H9 (cell line): ENCODE results near the gene MALT1. TPM values are rescaled to one million over a fixed set of nuclear protein-coding genes. Genes with fewer than 3 reads are reported as not detected.
A peak's percentile ranks its signal among the peaks of the same experiment; 100 is the strongest.

Source experiments
- DNase-seq: peaks from one replicate; pipeline ENCODE4 v3.0.0-alpha.2; 2017
- H2AFZ ChIP-seq: one replicate; pipeline ENCODE4 v1.6.1; 2013; ENCODE audit warnings: mild to moderate bottlenecking, low read length, control low read depth, moderate library complexity
- H2AK5ac ChIP-seq: 2 replicates; pipeline ENCODE4 v1.6.1; 2013; ENCODE audit warnings: low read length, control low read depth, mixed read lengths; ENCODE audit not compliant: insufficient read length
- H2BK120ac ChIP-seq: one replicate; pipeline ENCODE4 v1.6.1; 2013; ENCODE audit warnings: low read depth, mild to moderate bottlenecking, low read length, control low read depth, inconsistent platforms; ENCODE audit not compliant: poor library complexity, severe bottlenecking
- H2BK12ac ChIP-seq: 2 replicates; pipeline ENCODE4 v1.6.1; 2013; ENCODE audit warnings: low read length, control low read depth, mixed read lengths, low read depth; ENCODE audit not compliant: insufficient read length
- H2BK15ac ChIP-seq: 2 replicates; pipeline ENCODE4 v1.6.1; 2013; ENCODE audit warnings: low read depth, low read length, control low read depth
- H2BK20ac ChIP-seq: one replicate; pipeline ENCODE4 v1.6.1; 2013; ENCODE audit warnings: low read depth, mild to moderate bottlenecking, low read length, control low read depth, inconsistent platforms; ENCODE audit not compliant: poor library complexity, severe bottlenecking
- H2BK5ac ChIP-seq: 2 replicates; pipeline ENCODE4 v1.6.1; 2013; ENCODE audit warnings: low read length, control low read depth, mixed read lengths; ENCODE audit not compliant: insufficient read length
- H3K14ac ChIP-seq: 2 replicates; pipeline ENCODE4 v1.6.1; 2013; ENCODE audit warnings: low read length, control low read depth; ENCODE audit not compliant: insufficient read depth
- H3K18ac ChIP-seq: 2 replicates; pipeline ENCODE4 v1.6.1; 2013; ENCODE audit warnings: low read depth, mild to moderate bottlenecking, mixed read lengths, low read length, control low read depth; ENCODE audit not compliant: insufficient read length
- H3K23ac ChIP-seq: 2 replicates; pipeline ENCODE4 v1.6.1; 2013; ENCODE audit warnings: low read length, control low read depth, mixed read lengths, low read depth; ENCODE audit not compliant: insufficient read length
- H3K23me2 ChIP-seq: 2 replicates; pipeline ENCODE4 v1.6.1; 2013; ENCODE audit warnings: low read depth, mild to moderate bottlenecking, mixed read lengths, low read length, control low read depth; ENCODE audit not compliant: insufficient read length, poor library complexity, severe bottlenecking
- H3K27ac ChIP-seq: 2 replicates; pipeline ENCODE4 v1.5.1; 2013; ENCODE audit warnings: low read length, control low read depth, mixed read lengths, low read depth; ENCODE audit not compliant: insufficient read length
- H3K27me3 ChIP-seq: 2 replicates; pipeline ENCODE4 v1.6.1; 2013; ENCODE audit warnings: low read length, control low read depth, inconsistent platforms; ENCODE audit not compliant: insufficient read depth
- H3K4ac ChIP-seq: 2 replicates; pipeline ENCODE4 v1.6.1; 2013; ENCODE audit warnings: low read depth, mild to moderate bottlenecking, control low read depth, inconsistent platforms, low read length, moderate library complexity
- H3K4me1 ChIP-seq: 2 replicates; pipeline ENCODE4 v1.6.1; 2013; ENCODE audit warnings: low read length, control low read depth, inconsistent platforms; ENCODE audit not compliant: insufficient read depth
- H3K4me2 ChIP-seq: 2 replicates; pipeline ENCODE4 v1.6.1; 2013; ENCODE audit warnings: low read length, control low read depth, mixed read lengths; ENCODE audit not compliant: insufficient read length, insufficient read depth
- H3K56ac ChIP-seq: 2 replicates; pipeline ENCODE4 v1.6.1; 2013; ENCODE audit warnings: low read depth, mild to moderate bottlenecking, mixed read lengths, low read length, control low read depth; ENCODE audit not compliant: insufficient read length
- H3K79me1 ChIP-seq: 2 replicates; pipeline ENCODE4 v1.6.1; 2013; ENCODE audit warnings: low read depth, mild to moderate bottlenecking, moderate library complexity, low read length, control low read depth, inconsistent platforms; ENCODE audit not compliant: insufficient read depth, poor library complexity, severe bottlenecking
- H3K79me2 ChIP-seq: 2 replicates; pipeline ENCODE4 v1.6.1; 2013; ENCODE audit warnings: low read length, control low read depth, inconsistent platforms; ENCODE audit not compliant: insufficient read depth
- H3K9ac ChIP-seq: 2 replicates; pipeline ENCODE4 v1.6.1; 2013; ENCODE audit warnings: low read length, control low read depth, mixed read lengths; ENCODE audit not compliant: insufficient read length; ENCODE audit errors: extremely low read depth
- H3K9me3 ChIP-seq: one replicate; pipeline ENCODE4 v1.6.1; 2013; ENCODE audit warnings: low read depth, low read length, inconsistent platforms; ENCODE audit not compliant: control insufficient read depth
- H3T11ph ChIP-seq: one replicate; pipeline ENCODE4 v1.6.1; 2013; ENCODE audit warnings: mild to moderate bottlenecking, low read length, control low read depth, inconsistent platforms
- H4K20me1 ChIP-seq: one replicate; pipeline ENCODE4 v1.6.1; 2013; ENCODE audit not compliant: control insufficient read depth, insufficient read length, insufficient read depth
- H4K5ac ChIP-seq: 2 replicates; pipeline ENCODE4 v1.6.1; 2013; ENCODE audit warnings: low read depth, mild to moderate bottlenecking, mixed read lengths, low read length, control low read depth; ENCODE audit not compliant: insufficient read length
- H4K8ac ChIP-seq: replicated peaks from 2 replicates; pipeline ENCODE4 v1.6.1; 2013; ENCODE audit warnings: low read length, control low read depth, mixed read lengths, low read depth; ENCODE audit not compliant: insufficient read length
- H4K91ac ChIP-seq: 2 replicates; pipeline ENCODE4 v1.6.1; 2013; ENCODE audit warnings: low read depth, mild to moderate bottlenecking, moderate library complexity, mixed read lengths, low read length, control low read depth; ENCODE audit not compliant: insufficient read length
- H3K27ac Mint-ChIP-seq, 3 experiments: 2 replicates in 2 of 3; 3 replicates in 1 of 3; pipeline ENCODE4 v1.8.0; 2020 to 2021; ENCODE audit warnings: mixed read lengths in 3 of 3, mild to moderate bottlenecking in 1 of 3, moderate library complexity in 1 of 3
- H3K27me3 Mint-ChIP-seq: 2 replicates; pipeline ENCODE4 v1.8.0; 2021; ENCODE audit warnings: low read depth, mild to moderate bottlenecking, moderate library complexity, mixed read lengths
- H3K36me3 Mint-ChIP-seq, 3 experiments: 2 replicates in 2 of 3; 3 replicates in 1 of 3; pipeline ENCODE4 v1.8.0; 2020 to 2021; ENCODE audit warnings: low read depth in 3 of 3, mixed read lengths in 3 of 3; ENCODE audit not compliant: insufficient read depth in 1 of 3
- H3K4me1 Mint-ChIP-seq, 2 experiments: 2 replicates each; pipeline ENCODE4 v1.8.0; 2020; ENCODE audit warnings: mixed read lengths in 2 of 2
- H3K4me3 Mint-ChIP-seq, 2 experiments: 2 replicates in 1 of 2; 3 replicates in 1 of 2; pipeline ENCODE4 v1.8.0; 2020 to 2021; ENCODE audit warnings: mild to moderate bottlenecking in 2 of 2, mixed read lengths in 2 of 2, moderate library complexity in 1 of 2
- H3K9me3 Mint-ChIP-seq, 2 experiments: 2 replicates in 1 of 2; 3 replicates in 1 of 2; pipeline ENCODE4 v1.8.0; 2020; ENCODE audit warnings: mild to moderate bottlenecking in 2 of 2, mixed read lengths in 2 of 2, moderate library complexity in 1 of 2
- WGBS: extraction: QIAGEN DNeasy Blood & Tissue Kit; methylation state at CpG from one replicate; pipeline ENCODE4 v1.1.7; 2013; ENCODE audit warnings: missing lambda C conversion rate, low lambda C conversion rate, mixed read lengths; ENCODE audit not compliant: insufficient read length; ENCODE audit errors: extremely low coverage; 5-methylcytosine and 5-hydroxymethylcytosine counted together
- total RNA-seq: library from RNA; stranded (reverse); gene quantifications from 2 replicates; pipeline ENCODE4 v1.2.1, GENCODE V29; 2021
- TF ChIP-seq, protein P1 (sequence below): fragments of 200-600 bp; sonication (generic); conservative IDR thresholded peaks from 3 replicates; pipeline ENCODE4 v1.8.0; 2021; ENCODE audit warnings: antibody characterized with exemption, mild to moderate bottlenecking

MALT1 gene
- total RNA-seq, 1 experiment from 2014 or later: 18.1 TPM

- H3K4me1 Mint-ChIP-seq: peaks cover 12% of the 10 kb centered on the region in 2 experiments
- H3K27ac ChIP-seq: no peak overlapping the region
These were observed 83.3 kb downstream of the MALT1 start for GRCh38 chr18:58754544-58755068.

More at GRCh38 chr18:58754544-58755068, 83.3 kb downstream of the MALT1 start:
- no peak overlapping the region for H2BK15ac ChIP-seq
- no peak overlapping the region for H2AFZ ChIP-seq
- H3K79me1 ChIP-seq: no peaks in the 10 kb centered on the region
- no peak overlapping the region for H3K23ac ChIP-seq
- H3K9ac ChIP-seq: no peak overlapping the region
- Mint-ChIP-seq H3K36me3 (peaks cover 4 to 10% (median 9%) of the 10 kb centered on the region in 3 experiments; a peak in 5 of 7 replicates), H3K9me3 (no peaks in the 10 kb centered on the region), H3K27ac (peak overlapping the region in 2 of 3 experiments; percentile 26 to 74; a peak in 2 of 7 replicates), H3K27me3 (no peaks in the 10 kb centered on the region; the same call in 1 of the 2 replicates), H3K4me3 (no peak overlapping the region)
- no peak overlapping the region for H4K8ac ChIP-seq
- H3K27me3 ChIP-seq: no peaks in the 10 kb centered on the region
- no peak overlapping the region for H2AK5ac ChIP-seq
- H3K56ac ChIP-seq: no peak overlapping the region
- DNase-seq: no peak
- no CpG with 5 or more reads among the region's 10 CpGs for WGBS
- H2BK5ac ChIP-seq: no peak overlapping the region
- H3K4ac ChIP-seq: no peak overlapping the region
- H2BK120ac ChIP-seq: no peak overlapping the region
- H3T11ph ChIP-seq: no peak overlapping the region
- no peak overlapping the region for H2BK12ac ChIP-seq
- no peak overlapping the region for H4K5ac ChIP-seq
- TF ChIP-seq, protein P1, sequence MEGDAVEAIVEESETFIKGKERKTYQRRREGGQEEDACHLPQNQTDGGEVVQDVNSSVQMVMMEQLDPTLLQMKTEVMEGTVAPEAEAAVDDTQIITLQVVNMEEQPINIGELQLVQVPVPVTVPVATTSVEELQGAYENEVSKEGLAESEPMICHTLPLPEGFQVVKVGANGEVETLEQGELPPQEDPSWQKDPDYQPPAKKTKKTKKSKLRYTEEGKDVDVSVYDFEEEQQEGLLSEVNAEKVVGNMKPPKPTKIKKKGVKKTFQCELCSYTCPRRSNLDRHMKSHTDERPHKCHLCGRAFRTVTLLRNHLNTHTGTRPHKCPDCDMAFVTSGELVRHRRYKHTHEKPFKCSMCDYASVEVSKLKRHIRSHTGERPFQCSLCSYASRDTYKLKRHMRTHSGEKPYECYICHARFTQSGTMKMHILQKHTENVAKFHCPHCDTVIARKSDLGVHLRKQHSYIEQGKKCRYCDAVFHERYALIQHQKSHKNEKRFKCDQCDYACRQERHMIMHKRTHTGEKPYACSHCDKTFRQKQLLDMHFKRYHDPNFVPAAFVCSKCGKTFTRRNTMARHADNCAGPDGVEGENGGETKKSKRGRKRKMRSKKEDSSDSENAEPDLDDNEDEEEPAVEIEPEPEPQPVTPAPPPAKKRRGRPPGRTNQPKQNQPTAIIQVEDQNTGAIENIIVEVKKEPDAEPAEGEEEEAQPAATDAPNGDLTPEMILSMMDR: no peak
- H3K4me2 ChIP-seq: no peak overlapping the region
- H3K9me3 ChIP-seq: no peaks in the 10 kb centered on the region
- H3K79me2 ChIP-seq: no peaks in the 10 kb centered on the region
- no peaks in the 10 kb centered on the region for H3K4me1 ChIP-seq
- H3K14ac ChIP-seq: no peak overlapping the region
- no peaks in the 10 kb centered on the region for H4K20me1 ChIP-seq
- H2BK20ac ChIP-seq: no peak overlapping the region
- no peak overlapping the region for H4K91ac ChIP-seq
- H3K18ac ChIP-seq: no peak overlapping the region
- H3K23me2 ChIP-seq: no peaks in the 10 kb centered on the region
